Right lobe of liver (tissue), 6 donors: ENCODE data around the gene DDX39A. TPM values are rescaled to one million over a fixed set of nuclear protein-coding genes. Genes with fewer than 3 reads are reported as not detected.

Experiments used
- ATAC-seq, 4 donors: fragments of 200-7000 bp; cut with Tn5 transposase; one replicate each; pipeline ENCODE4 v1.9.1; 2020; ENCODE audit warnings: mild to moderate bottlenecking in 4 of 4, moderate library complexity in 4 of 4
- DNase-seq, 3 donors: peaks; one replicate each; pipeline ENCODE4 v3.0.0-alpha.2; 2020
- H3K27ac ChIP-seq, 3 donors: fragments of 200-600 bp; one replicate each; pipeline ENCODE4 v1.8.0; 2022
- H3K27me3 ChIP-seq, 2 donors: fragments of 200-600 bp; one replicate each; pipeline ENCODE4 v1.8.0; 2022
- H3K36me3 ChIP-seq, 4 donors: fragments of 200-600 bp; sonication (generic) in 1 of 4; one replicate each; pipeline versions ENCODE4 v1.5.1 to v1.8.0; 2017 to 2022; ENCODE audit warnings: control low read depth in 1 of 4
- H3K4me1 ChIP-seq, 4 donors: fragments of 200-600 bp; sonication (generic) in 1 of 4; one replicate each; pipeline versions ENCODE4 v1.5.1 to v1.8.0; 2017 to 2022; ENCODE audit warnings: control low read depth in 1 of 4
- H3K4me3 ChIP-seq, 3 donors: fragments of 200-600 bp; one replicate each; pipeline ENCODE4 v1.8.0; 2022
- H3K9me3 ChIP-seq, 4 donors: fragments of 200-600 bp; sonication (generic) in 1 of 4; one replicate each; pipeline versions ENCODE4 v1.5.1 to v1.8.0; 2017 to 2022; ENCODE audit warnings: control low read depth in 1 of 4
- CTCF ChIP-seq, 4 donors: fragments of 200-600 bp in 3 of 4; fragments of 450-650 bp in 1 of 4; IDR thresholded peaks; one replicate each; pipeline versions ENCODE4 v1.5.1 to v1.8.0; 2016 to 2022; ENCODE audit warnings: antibody characterized with exemption in 4 of 4, mild to moderate bottlenecking in 2 of 4
- POLR2A ChIP-seq: fragments of 450-650 bp; IDR thresholded peaks from one replicate; pipeline ENCODE4 v1.6.1; 2017; ENCODE audit warnings: antibody characterized with exemption, mild to moderate bottlenecking
- WGBS: methylation state at CpG from one replicate; pipeline ENCODE4 v1.1.6; 2018; ENCODE audit warnings: low coverage, low lambda C conversion rate; ENCODE audit not compliant: insufficient coverage; ENCODE audit errors: missing lambda C conversion rate; 5-methylcytosine and 5-hydroxymethylcytosine counted together
- intact Hi-C, 2 donors: fragments of 100-400 bp; cut with DNase I; formaldehyde crosslinking; loops; one replicate each; pipeline versions ENCODE4 v1.11.2 to v1.14.1; 2022
- total RNA-seq, 6 experiments: library from RNA; depleted of rRNA in 2 of 6; stranded (reverse); fragments of >200 nt in 2 of 6; fragmentation: NEBNext Ultra II Directional in 3 of 6; extraction: Animal tissue kit (Norgen Biotek cat#: 25700) in 3 of 6; gene quantifications; one replicate each; pipeline versions ENCODE4 v1.1.0 to v1.2.4, GENCODE V29; 2016 to 2023
- donor health status: DM: no; HTN: yes; CAD: no.
- donor health status: DM: no; HTN: no; CAD: no.
- donor health status: DM: no; HTN: no; CAD: no.
- donor health status: DM: no; HTN: yes; CAD: no.
- donor health status: DM: no; HTN: yes; CAD: no.

DDX39A gene
- total RNA-seq, 6 experiments from 2014 or later: 12.9 to 34.5 (median 24.6) TPM

GRCh38 chr19:14370169-14370939, 48.8 kb downstream of the DDX39A start:
- intact Hi-C loops: no loop called here
- Histone ChIP-seq H3K27me3 (no peaks in the 10 kb centered on the region), H3K9me3 (no peaks in the 10 kb centered on the region), H3K4me1 (peaks cover 0 to under 1% (median 0%) of the 10 kb centered on the region in 4 donors), H3K27ac (peak overlapping the region; percentile 21 to 67 (median 65)), H3K4me3 (no peak overlapping the region), H3K36me3 (no peaks in the 10 kb centered on the region)
- no peak for TF ChIP-seq POLR2A
- no peak for TF ChIP-seq CTCF (IDR thresholded peaks at IDR 0.05)
- DNase-seq: no peak
- ATAC-seq: peak in 1 of 4 donors; percentile 36
- WGBS: 43% methylated on average over 17 of the region's 19 CpGs

- Histone ChIP-seq H3K27me3 (no peaks in the 10 kb centered on the region), H3K9me3 (no peaks in the 10 kb centered on the region), H3K4me3 (no peak overlapping the region), H3K36me3 (no peaks in the 10 kb centered on the region), H3K4me1 (no peaks in the 10 kb centered on the region), H3K27ac (peak overlapping the region; percentile 40 to 67 (median 65))
- WGBS: 36% methylated on average over 17 of the region's 19 CpGs
- DNase-seq: no peak
- TF ChIP-seq POLR2A: peak; percentile 10
- no peak for TF ChIP-seq CTCF (IDR thresholded peaks at IDR 0.05)
- intact Hi-C loops: no loop called here
- ATAC-seq: peak in 3 of 4 donors; percentile 4 to 24 (median 9)
Measured at GRCh38 chr19:14369399-14370168, 49.6 kb downstream of the DDX39A start.

GRCh38 chr19:14368011-14368513, 51.1 kb downstream of the DDX39A start:
- H3K27ac ChIP-seq: peak overlapping the region in 2 of 3 donors; percentile 33 to 43
- no peak for TF ChIP-seq POLR2A
- TF ChIP-seq CTCF (IDR thresholded peaks at IDR 0.05): no peak
- peak in 1 of 4 donors; percentile 17 for ATAC-seq

GRCh38 chr19:14367016-14367415, 52.1 kb downstream of the DDX39A start:
- H3K27ac ChIP-seq: no peak overlapping the region
- TF ChIP-seq POLR2A (no peak), CTCF (IDR thresholded peaks at IDR 0.05) (no peak)

More at GRCh38 chr19:14368011-14368513, 51.1 kb downstream of the DDX39A start:
- no peaks in the 10 kb centered on the region for H3K36me3 ChIP-seq
- H3K27me3 ChIP-seq: no peaks in the 10 kb centered on the region
- no peak for DNase-seq
- H3K9me3 ChIP-seq: no peaks in the 10 kb centered on the region
- intact Hi-C loops: no loop called here
- no peaks in the 10 kb centered on the region for H3K4me1 ChIP-seq
- no peak overlapping the region for H3K4me3 ChIP-seq
- 43% methylated on average over 5 of the region's 5 CpGs for WGBS

More at GRCh38 chr19:14367016-14367415, 52.1 kb downstream of the DDX39A start:
- Histone ChIP-seq H3K36me3 (no peaks in the 10 kb centered on the region), H3K4me1 (no peaks in the 10 kb centered on the region), H3K4me3 (no peak overlapping the region), H3K9me3 (no peaks in the 10 kb centered on the region), H3K27me3 (no peaks in the 10 kb centered on the region)
- DNase-seq (no peak), ATAC-seq (no peak)
- 91% methylated on average over 9 of the region's 10 CpGs for WGBS
- intact Hi-C loops: no loop called here
